Amniotic epithelial cell (primary cell): ENCODE data around the gene THADA.
A peak's percentile ranks its signal among the peaks of the same experiment; 100 is the strongest.

ENCODE experiments used
- DNase-seq: peaks from one replicate; pipeline ENCODE4 v3.0.0-alpha.2; 2010; ENCODE audit warnings: low read depth

The THADA gene

DNA sequence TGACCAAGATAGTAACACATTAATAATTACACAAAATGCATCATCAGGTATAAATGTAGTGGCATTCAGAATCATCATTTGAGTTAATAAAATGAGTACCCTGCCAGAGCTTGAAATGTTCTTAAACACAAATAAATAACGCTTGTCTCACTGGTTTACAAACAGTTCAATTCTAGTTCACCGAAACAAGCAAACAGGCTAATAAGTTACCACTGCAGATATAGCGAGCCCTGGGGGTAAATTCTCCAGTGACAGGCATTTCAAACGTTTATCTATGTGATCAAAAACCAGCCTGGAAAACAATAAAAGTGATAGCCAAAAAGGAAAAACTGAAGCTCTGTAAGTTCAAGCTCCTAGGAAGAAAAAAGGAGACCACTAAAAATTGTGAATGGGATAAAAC lies 152.6 kb downstream of the THADA start:
- no peak for DNase-seq

GRCh38 chr2:43441195-43441594 lies 154.6 kb downstream of the THADA start:
- DNase-seq: no peak

DNA sequence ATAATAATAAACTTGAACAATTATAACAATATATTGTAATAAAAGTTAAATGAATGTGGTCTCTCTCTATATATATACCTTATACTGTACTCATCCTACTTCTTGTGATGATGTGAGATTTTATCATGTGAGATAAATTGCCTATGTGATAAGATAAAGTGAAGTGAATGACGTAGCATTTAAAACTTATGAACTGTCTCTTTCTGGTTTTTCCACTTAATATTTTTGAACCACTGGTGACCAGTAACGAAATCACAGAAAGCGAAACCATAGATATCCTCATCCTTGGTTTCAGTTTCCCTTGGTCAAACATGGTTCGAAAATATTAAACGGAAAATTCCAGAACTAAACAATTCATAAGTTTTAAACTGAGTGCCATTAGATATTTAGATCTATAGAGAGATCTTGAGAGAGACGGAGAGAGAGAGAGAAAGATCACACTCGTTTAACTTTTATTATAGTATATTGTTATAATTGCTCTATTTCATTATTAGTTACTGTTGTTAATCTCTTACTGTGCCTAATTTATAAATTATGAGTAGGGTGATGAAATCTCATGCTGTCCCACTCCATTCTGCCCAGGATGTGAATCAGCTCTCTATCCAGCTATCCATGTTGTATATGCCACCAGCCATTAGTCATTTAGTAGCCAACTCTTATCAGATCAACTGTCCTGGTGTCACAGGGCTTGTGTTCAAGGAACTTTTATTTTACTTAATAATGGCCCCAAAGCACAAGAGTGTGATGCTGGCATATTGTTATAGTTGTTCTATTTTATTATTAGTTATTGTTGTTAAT lies 156.8 kb downstream of the THADA start:
- peak; percentile 84 for DNase-seq

DNA sequence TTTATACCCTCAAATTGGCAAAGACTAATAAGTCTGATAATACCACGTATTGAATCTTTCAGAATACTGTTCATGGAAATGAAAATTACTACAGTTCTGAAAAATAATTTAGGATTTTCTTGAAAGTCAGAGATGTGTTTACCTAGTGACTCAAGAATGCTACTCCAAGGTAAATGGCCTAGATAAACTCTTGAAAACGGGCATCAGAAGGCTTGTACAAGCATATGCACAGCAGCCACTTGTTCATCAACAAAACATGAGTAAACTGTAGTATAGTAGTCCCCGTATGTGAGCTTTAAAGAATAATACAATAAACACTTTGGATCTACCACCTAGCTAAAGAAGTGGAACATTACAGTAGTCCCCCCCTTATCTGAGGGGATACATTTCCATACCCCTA lies 157.5 kb downstream of the THADA start:
- no peak for DNase-seq

GRCh38 chr2:43437363-43437762 lies 158.5 kb downstream of the THADA start:
- no peak for DNase-seq

DNA sequence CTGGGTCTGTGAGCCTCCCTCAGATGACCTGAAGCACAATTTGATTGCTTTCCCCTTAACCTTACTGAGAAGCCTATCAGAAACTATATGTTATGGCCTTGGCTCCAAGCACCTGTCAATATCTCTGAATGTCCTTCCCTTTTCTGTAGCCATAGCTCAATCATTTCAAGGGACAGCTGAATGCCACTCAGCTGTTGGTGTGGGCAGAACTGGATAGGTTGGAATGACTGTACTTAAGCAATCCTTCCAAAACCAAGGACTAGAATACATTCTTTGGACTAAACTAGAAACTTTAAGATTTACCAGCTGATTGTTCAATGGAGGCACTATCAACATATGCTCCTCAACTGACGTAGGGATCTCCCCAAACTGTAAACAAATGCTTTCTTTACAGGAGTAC lies 159.4 kb downstream of the THADA start:
- no peak for DNase-seq

GRCh38 chr2:43435746-43436145 lies 160.1 kb downstream of the THADA start:
- DNase-seq: no peak

DNA sequence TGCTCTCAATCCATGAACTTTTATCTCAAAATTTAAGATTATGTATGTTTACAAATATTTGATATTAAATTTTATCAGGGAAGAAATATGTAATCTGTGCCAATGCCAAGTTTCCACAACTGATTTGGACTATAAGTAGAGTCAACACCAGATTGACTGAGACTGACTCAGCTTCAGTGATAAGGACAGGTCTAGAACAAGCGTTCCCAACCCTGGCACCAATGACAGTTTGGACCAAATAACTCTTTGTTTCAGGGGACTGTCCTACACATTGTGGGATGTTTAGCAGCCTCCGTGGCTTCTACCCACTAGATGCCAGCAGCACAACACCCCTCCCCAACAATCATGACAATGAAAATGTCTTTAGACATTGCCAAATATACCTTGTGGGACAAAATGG lies 165.3 kb downstream of the THADA start:
- DNase-seq: no peak

GRCh38 chr2:43429369-43429768 lies 166.5 kb downstream of the THADA start:
- DNase-seq: peak; percentile 49

GRCh38 chr2:43427032-43427424 lies 168.8 kb downstream of the THADA start:
- no peak for DNase-seq

DNA sequence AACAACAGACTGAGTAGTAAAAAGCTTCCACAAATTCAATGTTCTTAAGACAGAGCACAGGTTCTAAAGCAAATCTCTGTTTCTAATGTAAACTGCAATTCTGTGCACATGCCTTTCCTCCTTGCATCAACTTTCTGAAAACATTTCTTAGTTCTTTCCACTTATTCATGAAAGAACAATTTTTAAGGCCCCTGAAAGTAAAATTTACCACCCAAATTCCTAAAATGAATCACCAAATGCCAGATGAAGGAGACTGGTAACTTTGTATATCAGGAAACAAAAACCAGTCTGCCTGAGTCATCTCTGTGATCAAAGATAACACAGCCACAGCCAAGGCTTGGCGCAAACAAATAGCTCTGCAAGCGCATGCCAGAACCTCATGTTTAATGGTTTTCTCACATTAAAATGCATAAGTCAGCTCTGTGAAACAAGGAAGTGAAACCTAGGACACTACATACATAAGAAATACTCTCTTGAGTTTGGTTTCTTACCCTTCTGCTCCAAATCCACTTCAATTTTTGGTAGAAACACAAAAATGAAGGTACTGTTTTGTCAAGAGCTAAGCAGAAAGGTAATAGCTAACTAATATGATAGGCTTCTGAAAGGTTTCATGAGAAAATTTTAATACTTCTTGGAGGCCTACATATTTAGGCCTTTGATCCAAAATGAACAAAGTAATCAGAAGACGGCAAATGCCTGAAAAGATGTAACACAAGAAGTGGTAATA lies 169.4 kb downstream of the THADA start:
- DNase-seq: peak; percentile 100

DNA sequence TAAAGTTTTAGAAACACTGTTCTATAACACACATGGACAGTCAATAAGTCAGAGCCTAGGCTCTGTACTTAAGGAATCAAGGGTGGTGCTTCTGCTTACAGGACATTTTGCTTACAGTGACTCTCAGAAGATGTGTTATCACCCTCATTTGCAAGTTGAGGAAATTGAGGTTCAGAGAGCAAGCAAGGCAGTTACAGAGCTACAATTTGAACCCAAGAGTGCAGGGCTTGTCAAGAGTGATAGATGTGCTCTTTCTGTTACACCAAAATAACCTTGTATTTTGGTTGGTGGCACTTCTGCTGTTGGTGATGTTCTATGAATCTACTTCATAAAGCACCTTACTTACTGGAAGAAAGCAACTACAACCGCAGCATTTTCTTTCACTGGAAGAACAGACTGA lies 170.2 kb downstream of the THADA start:
- DNase-seq: no peak

- DNase-seq: peak; percentile 99
Observed at GRCh38 chr2:43424262-43425207, 171.3 kb downstream of the THADA start.

- no peak for DNase-seq
Observed at GRCh38 chr2:43423941-43424261, 171.9 kb downstream of the THADA start.

DNA sequence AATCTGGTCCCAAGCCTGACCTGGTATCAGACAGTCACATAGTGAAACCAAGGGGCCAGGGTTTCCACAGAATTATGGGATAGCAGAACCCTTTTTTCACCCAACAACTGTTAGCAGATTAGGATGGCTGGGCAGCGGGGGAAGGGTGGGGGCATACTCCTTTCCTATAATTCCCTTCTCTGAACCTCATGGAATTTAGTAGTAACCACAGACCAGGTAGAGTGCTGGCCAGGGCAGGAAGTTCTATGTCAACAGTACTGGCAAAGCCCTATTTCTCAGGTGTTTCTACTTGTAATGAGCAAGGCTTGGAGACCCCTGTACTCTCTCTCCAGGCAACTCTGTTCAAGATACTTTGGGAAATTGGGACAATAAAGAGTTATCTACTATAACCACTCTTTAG lies 174.6 kb downstream of the THADA start:
- no peak for DNase-seq

- DNase-seq: no peak
Observed at GRCh38 chr2:43420389-43420801, 175.4 kb downstream of the THADA start.

GRCh38 chr2:43419876-43420275 lies 176.0 kb downstream of the THADA start:
- no peak for DNase-seq

GRCh38 chr2:43419243-43419642 lies 176.6 kb downstream of the THADA start:
- no peak for DNase-seq

- DNase-seq: no peak
Observed at GRCh38 chr2:43418680-43419079, 177.2 kb downstream of the THADA start.

- DNase-seq: no peak
Observed at GRCh38 chr2:43417300-43417699, 178.5 kb downstream of the THADA start.

- DNase-seq: no peak
Observed at GRCh38 chr2:43415592-43415991, 180.2 kb downstream of the THADA start.

- no peak for DNase-seq
Observed at GRCh38 chr2:43414586-43415135, 181.2 kb downstream of the THADA start.
